ENCODE results near the gene SCGN. TPM values are rescaled to one million over a fixed set of nuclear protein-coding genes. Genes with fewer than 3 reads are reported as not detected.

SCGN gene
- total RNA-seq, 1 experiment from 2014 or later, result not detected

- Histone ChIP-seq H3K4me1 (replicated peaks; ENCODE audit: insufficient read depth) (no peaks in the 10 kb centered on the region), H3K4me2 (no peak overlapping the region), H2AFZ (no peak overlapping the region), H3K9me2 (ENCODE audit: insufficient read depth) (no peaks in the 10 kb centered on the region), H3K4me3 (no peak overlapping the region), H3K79me2 (ENCODE audit: low read depth) (no peaks in the 10 kb centered on the region), H3K27ac (no peak overlapping the region), H3K9me3 (ENCODE audit: insufficient read depth, low read depth) (no peaks in the 10 kb centered on the region), H3K36me3 (ENCODE audit: low read depth) (no peaks in the 10 kb centered on the region), H4K20me1 (ENCODE audit: insufficient read depth) (no peaks in the 10 kb centered on the region), H3K27me3 (ENCODE audit: insufficient read depth, low read depth) (peaks cover 2% of the 10 kb centered on the region; the same call in 1 of the 2 replicates), H3F3A (ENCODE audit: insufficient read depth, low read depth) (no peaks in the 10 kb centered on the region)
- no TSS peak for BruUV-seq (replicated peaks)
- POLR2A ChIA-PET (ENCODE audit: unreplicated experiment), result no interaction called here
- intact Hi-C loops (cut with micrococcal nuclease; ENCODE audit: unreplicated experiment), result no loop called here
- TF ChIP-seq EZH2 (IDR thresholded peaks at IDR 0.05; ENCODE audit: low read depth) (no peak), CTCF (conservative IDR thresholded peaks at IDR 0.05) (no peak)
- no peak for DNase-seq
- CTCF ChIA-PET, result no interaction called here
Observed at GRCh38 chr6:25730907-25731306, 78.9 kb downstream of the SCGN start.

GRCh38 chr6:25731721-25732120 is 79.7 kb downstream of the SCGN start:
- Histone ChIP-seq H3K9me3 (ENCODE audit: insufficient read depth, low read depth) (no peaks in the 10 kb centered on the region), H3K27me3 (ENCODE audit: insufficient read depth, low read depth) (peaks cover 2% of the 10 kb centered on the region; the same call in 1 of the 2 replicates), H3K4me2 (no peak overlapping the region), H3K79me2 (ENCODE audit: low read depth) (no peaks in the 10 kb centered on the region), H4K20me1 (ENCODE audit: insufficient read depth) (no peaks in the 10 kb centered on the region), H3K4me1 (replicated peaks; ENCODE audit: insufficient read depth) (no peaks in the 10 kb centered on the region), H3K36me3 (ENCODE audit: low read depth) (no peaks in the 10 kb centered on the region), H3K27ac (no peak overlapping the region), H3K4me3 (no peak overlapping the region), H3K9me2 (ENCODE audit: insufficient read depth) (no peaks in the 10 kb centered on the region), H2AFZ (no peak overlapping the region), H3F3A (ENCODE audit: insufficient read depth, low read depth) (no peaks in the 10 kb centered on the region)
- ChIA-PET POLR2A (ENCODE audit: unreplicated experiment) (no interaction called here), CTCF (no interaction called here)
- intact Hi-C loops (cut with micrococcal nuclease; ENCODE audit: unreplicated experiment), result no loop called here
- DNase-seq, result no peak
- BruUV-seq (replicated peaks), result no TSS peak
- TF ChIP-seq CTCF (conservative IDR thresholded peaks at IDR 0.05) (no peak), EZH2 (IDR thresholded peaks at IDR 0.05; ENCODE audit: low read depth) (no peak)

- no peaks in the 10 kb centered on the region for H4K20me1 ChIP-seq (ENCODE audit: insufficient read depth)
- intact Hi-C loops (cut with micrococcal nuclease; ENCODE audit: unreplicated experiment), result no loop called here
- BruUV-seq (replicated peaks), result no TSS peak
- H3F3A ChIP-seq (ENCODE audit: insufficient read depth, low read depth), result no peaks in the 10 kb centered on the region
- peaks cover 2% of the 10 kb centered on the region; the same call in 1 of the 2 replicates for H3K27me3 ChIP-seq (ENCODE audit: insufficient read depth, low read depth)
- ChIA-PET CTCF (no interaction called here), POLR2A (ENCODE audit: unreplicated experiment) (no interaction called here)
- H3K4me1 ChIP-seq (replicated peaks; ENCODE audit: insufficient read depth), result no peaks in the 10 kb centered on the region
- no peaks in the 10 kb centered on the region for H3K9me2 ChIP-seq (ENCODE audit: insufficient read depth)
- peaks cover 7% of the 10 kb centered on the region; the same call in 1 of the 2 replicates for H3K9me3 ChIP-seq (ENCODE audit: insufficient read depth, low read depth)
- no peaks in the 10 kb centered on the region for H3K36me3 ChIP-seq (ENCODE audit: low read depth)
- H3K79me2 ChIP-seq (ENCODE audit: low read depth), result no peaks in the 10 kb centered on the region
- TF ChIP-seq EZH2 (IDR thresholded peaks at IDR 0.05; ENCODE audit: low read depth) (no peak), CTCF (conservative IDR thresholded peaks at IDR 0.05) (no peak)
- no peak overlapping the region for H3K4me3 ChIP-seq
- no peak overlapping the region for H3K27ac ChIP-seq
- no peak overlapping the region for H2AFZ ChIP-seq
- H3K4me2 ChIP-seq, result no peak overlapping the region
- no peak for DNase-seq
Observed at GRCh38 chr6:25732468-25733198, 80.6 kb downstream of the SCGN start.

Measured in PC-9 (cell line).